ENCODE measurements around the gene CFAP77. TPM values are rescaled to one million over a fixed set of nuclear protein-coding genes. Genes with fewer than 3 reads are reported as not detected.

Gene CFAP77
- total RNA-seq, 2 experiments from 2014 or later, result not detected

DNA sequence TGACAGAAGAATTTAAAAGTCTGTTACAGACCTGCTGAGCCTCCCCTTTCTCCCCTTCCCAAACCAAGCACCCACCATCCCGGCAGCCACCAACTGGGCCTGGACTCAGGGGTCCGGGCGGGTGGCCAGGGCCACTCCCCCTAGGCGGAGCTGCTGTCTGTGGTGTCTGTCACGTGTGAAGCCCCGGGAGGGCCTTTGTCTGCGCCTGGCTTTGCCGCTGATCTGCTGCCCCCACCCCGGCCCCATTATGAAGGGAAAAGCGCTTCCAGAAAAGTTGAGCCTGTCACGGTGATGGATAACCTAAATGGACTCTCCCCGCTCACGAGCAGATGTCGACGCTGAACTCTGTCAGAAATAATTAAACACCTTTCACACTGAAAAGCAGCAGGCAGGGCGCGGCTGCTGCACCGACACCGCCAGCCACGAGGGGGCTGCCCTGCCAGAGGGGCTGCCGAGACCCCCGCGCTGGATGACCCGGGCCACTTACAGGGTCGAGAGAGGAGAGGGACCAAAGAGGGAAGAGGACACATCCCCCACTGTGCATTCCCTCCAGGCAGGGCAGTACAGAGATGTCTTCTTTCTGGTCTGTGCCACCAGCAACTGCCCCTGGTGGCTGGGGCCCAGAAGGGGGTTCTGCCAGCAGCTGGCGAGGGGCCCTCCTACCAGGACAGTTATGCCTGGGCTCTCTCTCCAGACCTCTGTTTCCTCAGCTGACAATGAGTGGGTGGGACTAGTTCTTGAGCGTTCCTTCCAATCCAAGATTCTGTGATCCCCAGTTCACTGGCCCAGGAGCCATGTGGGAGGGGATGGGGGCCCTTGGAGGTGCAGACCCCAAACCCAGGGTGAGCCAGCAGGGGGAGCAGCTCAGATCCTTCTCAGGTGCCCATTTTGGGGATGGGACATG, 136.4 kb downstream of the CFAP77 start:
- H3K27me3 Mint-ChIP-seq (ENCODE audit: low read depth), result peaks cover 30% of the 10 kb centered on the region
- peaks cover 3% of the 10 kb centered on the region for H3K4me1 Mint-ChIP-seq (ENCODE audit: low read depth)
- H3K4me3 Mint-ChIP-seq, result no peak overlapping the region
- H3K27ac Mint-ChIP-seq, result no peak overlapping the region
- H3K36me3 Mint-ChIP-seq (ENCODE audit: low read depth), result no peaks in the 10 kb centered on the region
- CTCF ChIA-PET, result interaction anchor here (1.0 kb wide), 1 partner anchor 11 kb away, joined by 3 read pairs; no protein-coding TSS in a partner anchor
- no peak for DNase-seq
- H3K9me3 Mint-ChIP-seq (ENCODE audit: insufficient read depth), result no peaks in the 10 kb centered on the region
- POLR2A ChIA-PET, result no interaction called here
- no peak for ATAC-seq

DNA sequence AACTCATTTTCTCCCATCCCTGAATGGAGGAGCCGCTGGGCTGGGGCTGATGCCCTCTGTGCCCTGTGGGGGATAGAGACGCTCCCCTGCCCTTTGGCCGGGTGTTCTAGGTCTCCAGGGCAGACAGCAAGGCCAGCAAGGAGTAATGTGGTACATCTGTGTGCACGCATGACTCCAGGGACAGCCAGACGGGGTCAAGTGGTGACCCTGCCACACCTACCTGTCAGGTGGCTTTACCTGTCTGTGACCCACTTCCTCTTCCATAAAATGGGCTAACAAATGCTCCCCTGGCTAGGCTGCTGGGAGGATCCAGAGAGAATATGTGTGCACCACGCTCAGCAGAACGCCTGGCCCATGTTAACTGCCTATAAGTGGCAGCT, 137.0 kb downstream of the CFAP77 start:
- H3K4me1 Mint-ChIP-seq (ENCODE audit: low read depth), result peaks cover 3% of the 10 kb centered on the region
- CTCF ChIA-PET, result interaction anchor here (1.0 kb wide), 1 partner anchor 11 kb away, joined by 3 read pairs; no protein-coding TSS in a partner anchor
- POLR2A ChIA-PET, result no interaction called here
- DNase-seq, result no peak
- no peak overlapping the region for H3K4me3 Mint-ChIP-seq
- ATAC-seq, result no peak
- no peak overlapping the region for H3K27ac Mint-ChIP-seq
- H3K27me3 Mint-ChIP-seq (ENCODE audit: low read depth), result peaks cover 30% of the 10 kb centered on the region
- no peaks in the 10 kb centered on the region for H3K9me3 Mint-ChIP-seq (ENCODE audit: insufficient read depth)
- H3K36me3 Mint-ChIP-seq (ENCODE audit: low read depth), result no peaks in the 10 kb centered on the region

DNA sequence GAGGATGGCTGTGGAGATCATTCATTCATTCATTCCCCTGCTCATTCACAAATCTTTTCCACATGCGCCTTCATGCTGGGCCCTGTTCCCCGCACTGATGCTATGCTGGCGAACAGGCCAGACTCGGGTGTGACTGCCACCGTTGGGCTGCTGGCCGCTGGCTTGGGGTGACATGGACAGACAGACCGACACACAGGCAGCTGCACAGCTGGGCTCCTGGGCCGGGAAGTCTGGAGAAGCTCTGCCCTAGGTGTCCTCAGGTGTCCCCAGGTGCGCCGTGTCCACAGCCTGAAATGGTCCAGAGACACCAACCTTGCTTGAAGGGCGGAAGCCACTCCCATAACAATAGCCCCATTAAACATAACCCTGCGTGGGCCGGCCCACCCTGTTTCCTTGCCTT, 137.4 kb downstream of the CFAP77 start:
- Mint-ChIP-seq H3K36me3 (ENCODE audit: low read depth) (no peaks in the 10 kb centered on the region), H3K9me3 (ENCODE audit: insufficient read depth) (no peaks in the 10 kb centered on the region), H3K4me1 (ENCODE audit: low read depth) (peaks cover 3% of the 10 kb centered on the region), H3K27me3 (ENCODE audit: low read depth) (peaks cover 30% of the 10 kb centered on the region), H3K4me3 (no peak overlapping the region), H3K27ac (no peak overlapping the region)
- CTCF ChIA-PET, result no interaction called here
- POLR2A ChIA-PET, result interaction anchor here (1.0 kb wide), 1 partner anchor 12 kb away, joined by 3 read pairs; no protein-coding TSS in a partner anchor
- DNase-seq (no peak), ATAC-seq (no peak)

DNA sequence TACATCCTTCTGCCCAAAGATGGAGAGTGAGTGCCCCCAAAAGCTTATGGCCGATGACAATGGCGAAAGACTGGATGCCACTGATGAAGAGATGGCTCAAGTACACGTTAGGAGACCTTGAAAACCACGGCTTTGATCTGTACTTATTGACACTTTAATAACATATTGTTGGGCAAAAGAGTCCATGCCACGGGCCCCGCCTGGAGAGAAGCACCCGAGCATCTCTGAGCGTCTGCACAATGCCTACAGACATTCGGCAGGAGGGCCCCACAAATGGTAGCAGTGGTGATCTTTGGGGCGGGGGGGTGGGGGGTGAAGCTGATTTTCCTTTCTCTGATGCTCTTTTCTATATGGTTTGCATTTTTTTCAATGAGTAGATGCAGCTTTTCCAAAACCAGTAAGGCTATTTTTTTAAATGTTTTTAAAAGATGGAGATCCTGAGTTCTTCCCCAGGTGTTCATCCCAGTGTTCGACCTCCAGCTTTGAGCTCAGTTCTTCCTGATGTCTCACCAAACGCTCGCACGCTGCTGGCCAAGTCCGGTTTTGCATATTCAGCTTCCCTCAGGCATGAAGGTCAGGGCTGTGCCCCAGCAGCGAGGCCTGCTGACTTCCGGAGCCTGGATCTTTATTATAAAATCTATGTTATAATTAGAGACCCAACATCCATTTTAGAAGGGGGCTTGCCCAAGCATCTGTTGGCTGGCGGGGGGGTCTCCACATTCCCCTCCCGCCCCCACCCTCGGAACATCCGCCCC, 138.1 kb downstream of the CFAP77 start:
- H3K27ac Mint-ChIP-seq, result no peak overlapping the region
- ATAC-seq, result no peak
- CTCF ChIA-PET, result no interaction called here
- POLR2A ChIA-PET, result interaction anchor here (1.0 kb wide), 1 partner anchor 12 kb away, joined by 3 read pairs; no protein-coding TSS in a partner anchor
- H3K36me3 Mint-ChIP-seq (ENCODE audit: low read depth), result no peaks in the 10 kb centered on the region
- H3K27me3 Mint-ChIP-seq (ENCODE audit: low read depth), result peaks cover 30% of the 10 kb centered on the region
- no peak for DNase-seq
- H3K9me3 Mint-ChIP-seq (ENCODE audit: insufficient read depth), result no peaks in the 10 kb centered on the region
- H3K4me3 Mint-ChIP-seq, result no peak overlapping the region
- peaks cover 3% of the 10 kb centered on the region for H3K4me1 Mint-ChIP-seq (ENCODE audit: low read depth)

DNA sequence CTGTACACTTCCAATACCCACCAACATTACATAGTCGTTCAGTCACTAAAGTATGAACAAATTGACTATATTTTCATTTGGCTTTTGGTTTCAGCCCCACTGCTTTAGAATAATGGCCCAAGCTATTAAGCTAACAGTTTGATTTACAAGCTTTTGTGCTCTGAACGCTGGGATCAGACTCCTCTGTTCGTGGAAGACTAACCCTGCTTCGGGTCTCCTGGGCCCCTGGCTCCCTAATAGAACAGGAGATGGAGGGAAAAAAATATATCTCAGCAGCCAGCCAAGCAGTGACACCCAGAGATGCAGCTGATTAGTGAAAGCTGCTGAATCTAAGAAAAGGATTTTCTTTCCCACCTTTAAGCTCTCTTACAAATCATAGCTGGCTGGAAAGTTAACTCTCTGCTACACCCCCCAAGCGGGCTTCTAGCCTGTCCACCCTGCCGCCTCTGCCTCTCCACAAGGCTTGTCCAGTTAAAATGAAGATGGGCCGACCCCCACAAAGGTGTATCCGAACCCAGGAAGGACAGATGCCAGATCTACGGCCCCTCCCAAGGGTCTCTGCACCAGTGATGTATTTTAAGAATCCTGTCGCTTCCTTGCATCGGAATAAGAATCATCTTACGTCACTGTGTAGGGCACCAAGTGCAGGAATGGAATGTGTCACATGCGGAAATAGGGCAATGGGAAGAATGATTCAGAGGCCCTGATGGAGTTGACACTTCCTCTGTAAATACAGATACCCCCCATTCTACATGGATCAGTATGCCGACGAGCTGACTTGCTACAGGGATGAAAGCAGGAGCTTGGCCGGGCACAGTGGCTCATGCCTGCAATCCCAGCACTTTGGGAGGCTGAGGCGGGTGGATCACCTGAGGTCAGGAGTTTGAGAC, 139.0 kb downstream of the CFAP77 start:
- peaks cover 3% of the 10 kb centered on the region for H3K4me1 Mint-ChIP-seq (ENCODE audit: low read depth)
- H3K36me3 Mint-ChIP-seq (ENCODE audit: low read depth), result no peaks in the 10 kb centered on the region
- CTCF ChIA-PET, result no interaction called here
- H3K9me3 Mint-ChIP-seq (ENCODE audit: insufficient read depth), result no peaks in the 10 kb centered on the region
- ATAC-seq (no peak), DNase-seq (no peak)
- no peak overlapping the region for H3K27ac Mint-ChIP-seq
- H3K27me3 Mint-ChIP-seq (ENCODE audit: low read depth), result peaks cover 27% of the 10 kb centered on the region
- H3K4me3 Mint-ChIP-seq, result no peak overlapping the region
- POLR2A ChIA-PET, result no interaction called here

DNA sequence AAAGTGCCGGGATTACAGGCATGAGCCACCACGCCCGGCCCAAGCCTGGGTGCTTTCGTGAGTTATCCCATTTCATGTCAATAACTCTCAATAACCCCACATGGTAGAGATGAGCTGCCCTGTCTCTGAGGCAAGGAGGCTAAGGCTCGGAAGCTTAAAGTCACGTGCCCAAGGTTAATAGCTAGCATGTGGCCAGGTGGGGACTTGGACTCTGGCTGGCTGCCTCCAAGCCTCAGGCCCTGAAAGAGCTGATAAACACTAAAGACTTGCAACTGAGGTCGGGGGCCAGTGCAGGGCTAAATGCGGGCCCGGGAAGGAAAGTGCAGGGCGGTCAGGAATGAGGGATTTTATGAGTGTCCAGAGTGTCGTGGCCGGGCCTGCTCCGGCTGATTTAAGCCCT, 141.5 kb downstream of the CFAP77 start:
- H3K27ac Mint-ChIP-seq, result no peak overlapping the region
- DNase-seq (no peak), ATAC-seq (no peak)
- H3K27me3 Mint-ChIP-seq (ENCODE audit: low read depth), result peaks cover 17% of the 10 kb centered on the region
- POLR2A ChIA-PET, result interaction anchor here (0.6 kb wide), 1 partner anchor 1183 kb away, joined by 4 read pairs; no protein-coding TSS in a partner anchor
- peaks cover 2% of the 10 kb centered on the region for H3K4me1 Mint-ChIP-seq (ENCODE audit: low read depth)
- H3K4me3 Mint-ChIP-seq, result no peak overlapping the region
- CTCF ChIA-PET, result interaction anchor here (1.1 kb wide), 1 partner anchor 218 kb away, joined by 3 read pairs; no protein-coding TSS in a partner anchor
- H3K9me3 Mint-ChIP-seq (ENCODE audit: insufficient read depth), result no peaks in the 10 kb centered on the region
- no peaks in the 10 kb centered on the region for H3K36me3 Mint-ChIP-seq (ENCODE audit: low read depth)

DNA sequence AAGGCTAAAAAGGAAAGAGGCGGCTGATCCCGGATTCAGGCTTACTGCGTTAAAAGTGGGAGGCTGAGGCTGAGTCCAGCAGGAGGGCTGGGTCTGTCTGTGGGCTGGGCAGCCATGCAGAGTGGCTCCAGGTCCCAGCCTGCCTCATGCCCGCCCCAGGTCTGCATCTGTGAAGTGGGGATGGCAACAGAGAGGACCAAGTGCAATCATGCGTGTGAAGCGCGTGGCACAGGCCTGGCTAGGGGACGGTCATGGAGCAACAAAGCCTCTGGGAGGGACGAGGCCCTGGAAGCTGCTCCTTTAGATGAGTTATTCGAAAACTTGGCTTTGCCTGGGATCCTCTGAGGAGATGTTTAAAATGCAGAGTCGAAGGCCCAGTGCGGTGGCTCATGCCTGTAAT, 142.0 kb downstream of the CFAP77 start:
- Mint-ChIP-seq H3K4me3 (no peak overlapping the region), H3K27ac (no peak overlapping the region), H3K9me3 (ENCODE audit: insufficient read depth) (no peaks in the 10 kb centered on the region), H3K4me1 (ENCODE audit: low read depth) (no peaks in the 10 kb centered on the region), H3K27me3 (ENCODE audit: low read depth) (peaks cover 17% of the 10 kb centered on the region), H3K36me3 (ENCODE audit: low read depth) (no peaks in the 10 kb centered on the region)
- ChIA-PET CTCF (interaction anchor here (1.1 kb wide), 1 partner anchor 218 kb away, joined by 3 read pairs; no protein-coding TSS in a partner anchor), POLR2A (no interaction called here)
- no peak for ATAC-seq
- DNase-seq, result no peak

DNA sequence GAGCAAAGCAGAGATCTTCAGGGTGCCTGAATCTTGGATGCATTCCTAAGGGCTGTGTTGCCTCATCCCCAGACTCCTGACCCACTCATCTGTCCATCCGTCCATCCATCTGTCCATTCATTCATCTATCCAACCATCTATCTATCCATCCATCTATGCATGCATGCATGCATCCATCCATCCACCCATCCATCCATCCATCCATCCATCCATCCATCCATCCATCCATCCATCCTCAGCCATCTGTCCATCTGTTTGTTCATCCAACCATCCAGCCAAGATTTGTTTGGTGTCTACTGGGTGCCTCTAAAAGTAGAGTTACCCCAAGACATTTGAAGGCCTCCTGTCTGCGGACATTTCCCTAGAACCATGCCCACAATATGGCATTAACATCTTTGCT, 144.7 kb downstream of the CFAP77 start:
- H3K36me3 Mint-ChIP-seq (ENCODE audit: low read depth), result no peaks in the 10 kb centered on the region
- H3K4me1 Mint-ChIP-seq (ENCODE audit: low read depth), result no peaks in the 10 kb centered on the region
- no peaks in the 10 kb centered on the region for H3K9me3 Mint-ChIP-seq (ENCODE audit: insufficient read depth)
- no peak overlapping the region for H3K27ac Mint-ChIP-seq
- ChIA-PET POLR2A (no interaction called here), CTCF (interaction anchor here (0.7 kb wide), 1 partner anchor 15 kb away, joined by 3 read pairs; no protein-coding TSS in a partner anchor)
- peaks cover 19% of the 10 kb centered on the region for H3K27me3 Mint-ChIP-seq (ENCODE audit: low read depth)
- no peak overlapping the region for H3K4me3 Mint-ChIP-seq
- DNase-seq (no peak), ATAC-seq (no peak)

DNA sequence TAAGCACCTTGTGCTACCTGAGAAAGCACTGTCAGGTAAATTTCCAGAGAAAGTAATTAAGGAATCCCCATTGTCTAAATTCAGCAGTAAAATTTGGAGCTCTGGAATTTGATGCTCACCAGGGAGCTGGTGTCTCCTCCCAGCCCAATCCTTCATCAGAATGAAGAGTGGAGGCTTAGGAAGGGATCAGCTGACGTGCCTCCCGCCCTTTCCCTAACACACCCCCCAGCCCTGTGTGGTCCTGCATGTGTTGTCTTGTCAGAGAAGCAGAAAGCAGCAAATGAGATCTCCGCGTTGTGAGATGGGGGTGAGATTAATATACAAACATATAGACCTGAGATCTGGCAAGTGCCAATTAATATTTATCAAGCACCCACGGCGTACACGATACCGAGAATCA, 145.5 kb downstream of the CFAP77 start:
- peaks cover under 1% of the 10 kb centered on the region for H3K4me1 Mint-ChIP-seq (ENCODE audit: low read depth)
- peaks cover 22% of the 10 kb centered on the region for H3K27me3 Mint-ChIP-seq (ENCODE audit: low read depth)
- no peak overlapping the region for H3K4me3 Mint-ChIP-seq
- ATAC-seq, result no peak
- CTCF ChIA-PET, result no interaction called here
- POLR2A ChIA-PET, result no interaction called here
- no peaks in the 10 kb centered on the region for H3K36me3 Mint-ChIP-seq (ENCODE audit: low read depth)
- H3K9me3 Mint-ChIP-seq (ENCODE audit: insufficient read depth), result no peaks in the 10 kb centered on the region
- no peak for DNase-seq
- no peak overlapping the region for H3K27ac Mint-ChIP-seq

DNA sequence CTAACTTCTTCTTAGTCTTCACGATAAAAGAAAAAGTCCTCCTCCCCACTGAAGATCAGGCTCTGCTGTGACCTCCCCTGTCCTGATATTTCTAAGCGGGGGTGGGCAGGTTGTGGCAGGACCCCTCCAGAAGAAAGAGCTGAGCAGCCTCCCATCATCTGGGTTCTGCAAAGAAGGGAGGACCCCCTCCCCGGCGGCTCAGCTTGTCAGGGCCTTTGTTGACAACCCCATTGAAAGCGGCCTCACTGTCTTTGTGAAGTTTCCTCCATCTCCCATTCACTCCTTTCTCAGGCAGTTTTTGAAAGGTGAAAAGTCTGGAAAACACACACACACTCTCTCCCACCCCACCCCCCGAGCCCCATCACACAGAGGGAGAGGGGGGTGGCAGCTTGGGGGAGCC, 146.2 kb downstream of the CFAP77 start:
- no peak for ATAC-seq
- CTCF ChIA-PET, result no interaction called here

DNA sequence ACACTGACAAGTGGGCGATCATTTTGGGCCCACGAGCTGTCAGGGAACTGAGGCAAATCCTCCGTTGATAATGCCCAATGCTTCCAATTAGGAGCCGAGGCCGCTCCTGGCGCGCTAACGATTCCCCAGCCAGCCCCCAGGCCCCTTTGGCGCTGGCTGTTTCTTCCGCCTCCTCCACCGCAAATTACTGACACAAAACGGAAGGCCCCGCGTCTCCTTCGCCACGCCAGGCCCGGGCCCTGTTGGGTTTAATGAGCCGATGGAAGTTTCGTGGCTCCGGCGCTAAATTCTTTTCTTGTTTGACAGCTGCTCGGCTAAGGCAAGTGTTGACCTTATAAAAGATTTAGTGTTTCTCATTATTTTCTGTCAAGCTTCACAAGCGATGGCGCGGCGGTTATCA, 146.7 kb downstream of the CFAP77 start:
- ATAC-seq (no peak), DNase-seq (no peak)
- no peaks in the 10 kb centered on the region for H3K9me3 Mint-ChIP-seq (ENCODE audit: insufficient read depth)
- no peak overlapping the region for H3K4me3 Mint-ChIP-seq
- ChIA-PET POLR2A (interaction anchor here (0.6 kb wide), 1 partner anchor 1009 kb away, joined by 3 read pairs; no protein-coding TSS in a partner anchor), CTCF (no interaction called here)
- no peaks in the 10 kb centered on the region for H3K36me3 Mint-ChIP-seq (ENCODE audit: low read depth)
- peaks cover 29% of the 10 kb centered on the region for H3K27me3 Mint-ChIP-seq (ENCODE audit: low read depth)
- H3K4me1 Mint-ChIP-seq (ENCODE audit: low read depth), result peaks cover 3% of the 10 kb centered on the region
- no peak overlapping the region for H3K27ac Mint-ChIP-seq

More for the DNA sequence above, 146.2 kb downstream of the CFAP77 start:
- H3K4me3 Mint-ChIP-seq, result no peak overlapping the region
- POLR2A ChIA-PET, result interaction anchor here (0.6 kb wide), 1 partner anchor 1009 kb away, joined by 3 read pairs; no protein-coding TSS in a partner anchor
- no peak overlapping the region for H3K27ac Mint-ChIP-seq
- no peaks in the 10 kb centered on the region for H3K9me3 Mint-ChIP-seq (ENCODE audit: insufficient read depth)
- peaks cover 24% of the 10 kb centered on the region for H3K27me3 Mint-ChIP-seq (ENCODE audit: low read depth)
- no peak for DNase-seq
- H3K36me3 Mint-ChIP-seq (ENCODE audit: low read depth), result no peaks in the 10 kb centered on the region
- H3K4me1 Mint-ChIP-seq (ENCODE audit: low read depth), result peaks cover 3% of the 10 kb centered on the region

All from activated CD8-positive, alpha-beta T cell treated with anti-CD3 and anti-CD28 coated beads, Interleukin-2, amount 10 ng/mL, durations not matched to agents 7 days and 5 days (primary cell).